Heart right ventricle (tissue), 16 donors: ENCODE measurements around the gene SLC37A2. TPM values are rescaled to one million over a fixed set of nuclear protein-coding genes. Genes with fewer than 3 reads are reported as not detected.

Source experiments
- ATAC-seq, 8 donors: fragments of 200-7000 bp; cut with Tn5 transposase; one replicate each; pipeline ENCODE4 v1.9.1; 2020; ENCODE audit warnings: mild to moderate bottlenecking in 8 of 8, moderate library complexity in 8 of 8, moderate number of reproducible peaks in 1 of 8
- DNase-seq, 2 donors: peaks; one replicate each; pipeline ENCODE4 v3.0.0-alpha.2; 2020
- H3K27ac ChIP-seq, 10 donors: fragments of 200-600 bp; sonication (generic) in 2 of 10; one replicate each; pipeline versions ENCODE4 v1.5.0 to v1.8.0; 2020 to 2022; ENCODE audit warnings: mild to moderate bottlenecking in 3 of 10
- H3K27me3 ChIP-seq, 7 donors: fragments of 200-600 bp; one replicate each; pipeline ENCODE4 v1.8.0; 2021 to 2022; ENCODE audit warnings: mild to moderate bottlenecking in 2 of 7
- H3K36me3 ChIP-seq, 9 donors: fragments of 200-600 bp; sonication (generic) in 1 of 9; one replicate each; pipeline versions ENCODE4 v1.5.0 to v1.8.0; 2020 to 2022; ENCODE audit warnings: mild to moderate bottlenecking in 2 of 9
- H3K4me1 ChIP-seq, 9 donors: fragments of 200-600 bp; sonication (generic) in 1 of 9; one replicate each; pipeline versions ENCODE4 v1.5.0 to v1.8.0; 2020 to 2022; ENCODE audit warnings: mild to moderate bottlenecking in 4 of 9
- H3K4me3 ChIP-seq, 10 donors: fragments of 200-600 bp; sonication (generic) in 2 of 10; one replicate each; pipeline versions ENCODE4 v1.5.0 to v1.8.0; 2020 to 2022; ENCODE audit warnings: mild to moderate bottlenecking in 7 of 10, moderate library complexity in 2 of 10
- H3K9me3 ChIP-seq, 11 donors: fragments of 200-600 bp in 10 of 11; sonication (generic) in 2 of 11; one replicate each; pipeline versions ENCODE4 v1.5.0 to v1.8.0; 2013 to 2022; ENCODE audit warnings: mild to moderate bottlenecking in 2 of 11, control low read depth in 1 of 11, moderate library complexity in 1 of 11
- CTCF ChIP-seq, 9 donors: fragments of 200-600 bp; sonication (generic) in 2 of 9; IDR thresholded peaks; one replicate each; pipeline versions ENCODE4 v1.5.0 to v1.8.0; 2021 to 2022; ENCODE audit warnings: antibody characterized with exemption in 9 of 9, mild to moderate bottlenecking in 5 of 9, moderate library complexity in 1 of 9
- WGBS, 2 donors: extraction: QIAGEN DNeasy Blood & Tissue Kit; methylation state at CpG; one replicate each; pipeline ENCODE4 v1.1.7; 2013; ENCODE audit warnings: inconsistent platforms in 1 of 2; 5-methylcytosine and 5-hydroxymethylcytosine counted together
- intact Hi-C, 10 donors: fragments of 100-400 bp; cut with DNase I; formaldehyde crosslinking; loops; one replicate each; pipeline versions ENCODE4 v1.11.1 to v1.14.2; 2022
- long read RNA-seq, 3 donors: library from polyadenylated mRNA; unstranded; transcript quantifications; one replicate each; pipeline ENCODE4 v2.0.0, GENCODE V29; 2020 to 2021
- polyA plus RNA-seq, 2 donors: library from polyadenylated mRNA; stranded (reverse); fragments of 200-250 nt; gene quantifications; one replicate each; pipeline ENCODE4 v1.2.3, GENCODE V29; 2013
- total RNA-seq, 10 donors: library from RNA; stranded (reverse); fragmentation: NEBNext Ultra II Directional in 3 of 10; extraction: Animal tissue kit (Norgen Biotek cat#: 25700) in 3 of 10; gene quantifications; one replicate each; pipeline versions ENCODE4 v1.2.1 to v1.2.4, GENCODE V29; 2021 to 2023
- donor health status: Arrhythmogenic right ventricular cardiomyopathy.
- donor health status: ischemic (EF 13 %, LVEDD 7.1; RV severe dilation, severe dysfunction).
- donor health status: healthy with polysubstance abuse.
- donor health status: DM: no; HTN: yes; CAD: no.
- donor health status: DM: no; HTN: no; CAD: no.
- donor health status: ischemic (EF 25% LVEDD 6.9; RV normal size, moderate dysfunction).
- donor health status: ischemic (EF 25% LVEDD 5.7; RV mildly dilated, moderate dysfunction).
- donor health status: healthy.
- donor health status: DM: yes; HTN: yes; CAD: no.
- donor health status: Ischemic cardiomyopathy.
- donor health status: ischemic (EF 35%, LVEDD 5.7; RV mildly dilated, moderate dysfunction).
- donor health status: nonischemic (EF 11% LVEDD 7.7; RV severe dilation, severe dysfunction).
- donor health status: DM: yes; HTN: yes; CAD: no.
- donor health status: PGD.
- donor health status: ischemic (EF 29% LVEDD 5.4; RV normal size, mild dysfunction).
- donor health status: nonischemic (EF 23%, LVEDD 6.1; RV moderate dilation, normal function).

The SLC37A2 gene
- total RNA-seq, result 10 to 100 TPM in 1 of 10 donors, 1 to 10 TPM in 7, under 1 TPM in 2; 0.74 to 10.5 (median 1.7) TPM
- polyA plus RNA-seq, result under 1 TPM; 0.74 to 0.88 TPM
- long read RNA-seq, donor 1, result 0 reads
- long read RNA-seq, donor 2, result 0 reads
- long read RNA-seq, donor 3, partial matches to known transcripts, result 0 of 1 reads
- long read RNA-seq, donor 3, other reads (novel, unspliced or antisense), result 1 of 1 reads

GRCh38 chr11:125062931-125063428, at the start of gene SLC37A2:
Gene SLC37A2 (plus strand): TSS chr11:125063305. CDS start chr11:125063368, 63 bp downstream.
- intact Hi-C loops, result no loop called here
- DNase-seq, result peak; percentile 58 to 68
- Histone ChIP-seq H3K4me1 (peaks cover 0 to 25% (median 9%) of the 10 kb centered on the region in 9 donors), H3K27ac (peak within 1 kb of the TSS in 7 of 10 donors; percentile 3 to 89 (median 57)), H3K27me3 (peaks cover 0 to 41% (median 32%) of the 10 kb centered on the region in 7 donors), H3K9me3 (no peaks in the 10 kb centered on the region), H3K36me3 (no peaks in the 10 kb centered on the region), H3K4me3 (peak within 1 kb of the TSS; percentile 33 to 81 (median 68))
- TF ChIP-seq CTCF (IDR thresholded peaks at IDR 0.05), result peak in 7 of 9 donors; percentile 15 to 49 (median 38)
- WGBS, 2 donors, result 1% methylated on average over 46 of the region's 46 CpGs
- peak; percentile 87 to 95 (median 90) for ATAC-seq

- no peak for ATAC-seq
- H3K27me3 ChIP-seq, result no peaks in the 10 kb centered on the region
- no peaks in the 10 kb centered on the region for H3K36me3 ChIP-seq
- no peak for DNase-seq
- intact Hi-C loops, result no loop called here
- no peak overlapping the region for H3K4me3 ChIP-seq
- TF ChIP-seq CTCF (IDR thresholded peaks at IDR 0.05), result no peak
- peaks cover 0 to 21% (median 0%) of the 10 kb centered on the region in 11 donors for H3K9me3 ChIP-seq
- no peak overlapping the region for H3K27ac ChIP-seq
- no peaks in the 10 kb centered on the region for H3K4me1 ChIP-seq
Observed at GRCh38 chr11:125016413-125016812, 46.7 kb upstream of the SLC37A2 start.

GRCh38 chr11:125020342-125020741, 42.8 kb upstream of the SLC37A2 start:
- ATAC-seq (no peak), DNase-seq (no peak)
- H3K9me3 ChIP-seq, result peaks cover 0 to 5% (median 0%) of the 10 kb centered on the region in 11 donors
- no peak overlapping the region for H3K4me3 ChIP-seq
- WGBS, 2 donors, result 86 to 89% methylated on average over 2 of the region's 2 CpGs
- TF ChIP-seq CTCF (IDR thresholded peaks at IDR 0.05), result no peak
- no peak overlapping the region for H3K27ac ChIP-seq
- H3K27me3 ChIP-seq, result no peaks in the 10 kb centered on the region
- no peaks in the 10 kb centered on the region for H3K36me3 ChIP-seq
- intact Hi-C loops, result no loop called here
- H3K4me1 ChIP-seq, result no peaks in the 10 kb centered on the region

GRCh38 chr11:125022551-125022950, 40.6 kb upstream of the SLC37A2 start:
- ATAC-seq (no peak), DNase-seq (no peak)
- Histone ChIP-seq H3K9me3 (peaks cover 0 to 2% (median 0%) of the 10 kb centered on the region in 11 donors), H3K27ac (no peak overlapping the region), H3K36me3 (no peaks in the 10 kb centered on the region), H3K4me1 (no peaks in the 10 kb centered on the region), H3K27me3 (no peaks in the 10 kb centered on the region), H3K4me3 (no peak overlapping the region)
- intact Hi-C loops, result no loop called here
- TF ChIP-seq CTCF (IDR thresholded peaks at IDR 0.05), result no peak
